GM12872 (cell line): ENCODE data around the gene IGF1R.

ENCODE experiments used
- CTCF ChIP-seq: IDR thresholded peaks from 3 replicates; pipeline ENCODE4 v1.5.1; 2011; ENCODE audit warnings: low read depth, mild to moderate bottlenecking, low read length, moderate library complexity; ENCODE audit not compliant: insufficient read depth

IGF1R gene

GRCh38 chr15:98943051-98943508 lies 294.7 kb downstream of the IGF1R start:
- TF ChIP-seq CTCF = no peak

- no peak for TF ChIP-seq CTCF
These were observed 295.3 kb downstream of the IGF1R start for GRCh38 chr15:98943601-98944151.

- TF ChIP-seq CTCF = no peak
These were observed 298.2 kb downstream of the IGF1R start for GRCh38 chr15:98946301-98947255.

GRCh38 chr15:98948456-98948855 lies 300.1 kb downstream of the IGF1R start:
- TF ChIP-seq CTCF = no peak

GRCh38 chr15:98948941-98949340 lies 300.6 kb downstream of the IGF1R start:
- no peak for TF ChIP-seq CTCF

- TF ChIP-seq CTCF = no peak
These were observed 301.3 kb downstream of the IGF1R start for GRCh38 chr15:98949624-98950023.

GRCh38 chr15:98950248-98950647 lies 301.9 kb downstream of the IGF1R start:
- TF ChIP-seq CTCF = no peak
